ENCODE data around the gene EPHA7. TPM values are rescaled to one million over a fixed set of nuclear protein-coding genes. Genes with fewer than 3 reads are reported as not detected.

The EPHA7 gene
- total RNA-seq, 2 experiments from 2014 or later, result not detected

- no peaks in the 10 kb centered on the region for H3K9me3 ChIP-seq (ENCODE audit: control insufficient read depth in 1 of 2, insufficient read depth in 1 of 2, low read length in 2 of 2)
- TF ChIP-seq CTCF (IDR thresholded peaks at IDR 0.05), result no peak
- Mint-ChIP-seq H3K4me3 (no peak overlapping the region), H3K27me3 (no peaks in the 10 kb centered on the region), H3K36me3 (ENCODE audit: low read depth) (no peaks in the 10 kb centered on the region), H3K27ac (no peak overlapping the region), H3K4me1 (ENCODE audit: low read depth) (no peaks in the 10 kb centered on the region), H3K9me3 (peaks cover 7% of the 10 kb centered on the region)
- no peaks in the 10 kb centered on the region for H3K4me1 ChIP-seq (ENCODE audit: insufficient read depth, low read length)
- intact Hi-C loops (cut with DNase I, micrococcal nuclease), result no loop called here
- no peak for DNase-seq
- ChIA-PET POLR2A (no interaction called here), CTCF (no interaction called here)
- H3K27ac ChIP-seq (ENCODE audit: low read depth in 1 of 2, low read length in 2 of 2), result no peak overlapping the region
- H3K4me3 ChIP-seq (ENCODE audit: low read length), result no peak overlapping the region
- no peaks in the 10 kb centered on the region for H3K27me3 ChIP-seq (ENCODE audit: control insufficient read depth in 1 of 2, insufficient read depth in 2 of 2, low read length in 2 of 2)
- ATAC-seq (ENCODE audit: poor library complexity), result no peak
- no peaks in the 10 kb centered on the region for H3K36me3 ChIP-seq (ENCODE audit: insufficient read depth, low read length)
Measured at GRCh38 chr6:93300661-93301060, 118.7 kb downstream of the EPHA7 start.

GRCh38 chr6:93299622-93300021 is 119.7 kb downstream of the EPHA7 start:
- no peak overlapping the region for H3K27ac Mint-ChIP-seq
- H3K36me3 Mint-ChIP-seq (ENCODE audit: low read depth), result no peaks in the 10 kb centered on the region
- H3K27ac ChIP-seq (ENCODE audit: low read depth in 1 of 2, low read length in 2 of 2), result no peak overlapping the region
- no peaks in the 10 kb centered on the region for H3K4me1 Mint-ChIP-seq (ENCODE audit: low read depth)
- intact Hi-C loops (cut with DNase I, micrococcal nuclease), result no loop called here
- H3K4me1 ChIP-seq (ENCODE audit: insufficient read depth, low read length), result no peaks in the 10 kb centered on the region
- no peak for DNase-seq
- ChIA-PET POLR2A (no interaction called here), CTCF (interaction anchor here (1.2 kb wide), 1 partner anchor 20 kb away, joined by 3 read pairs; no protein-coding TSS in a partner anchor)
- H3K27me3 Mint-ChIP-seq, result no peaks in the 10 kb centered on the region
- ATAC-seq (ENCODE audit: poor library complexity), result no peak
- peaks cover 5% of the 10 kb centered on the region for H3K9me3 Mint-ChIP-seq
- no peaks in the 10 kb centered on the region for H3K27me3 ChIP-seq (ENCODE audit: control insufficient read depth in 1 of 2, insufficient read depth in 2 of 2, low read length in 2 of 2)
- TF ChIP-seq CTCF (IDR thresholded peaks at IDR 0.05), result no peak
- no peaks in the 10 kb centered on the region for H3K9me3 ChIP-seq (ENCODE audit: control insufficient read depth in 1 of 2, insufficient read depth in 1 of 2, low read length in 2 of 2)
- no peak overlapping the region for H3K4me3 Mint-ChIP-seq
- H3K4me3 ChIP-seq (ENCODE audit: low read length), result no peak overlapping the region
- no peaks in the 10 kb centered on the region for H3K36me3 ChIP-seq (ENCODE audit: insufficient read depth, low read length)

DNA sequence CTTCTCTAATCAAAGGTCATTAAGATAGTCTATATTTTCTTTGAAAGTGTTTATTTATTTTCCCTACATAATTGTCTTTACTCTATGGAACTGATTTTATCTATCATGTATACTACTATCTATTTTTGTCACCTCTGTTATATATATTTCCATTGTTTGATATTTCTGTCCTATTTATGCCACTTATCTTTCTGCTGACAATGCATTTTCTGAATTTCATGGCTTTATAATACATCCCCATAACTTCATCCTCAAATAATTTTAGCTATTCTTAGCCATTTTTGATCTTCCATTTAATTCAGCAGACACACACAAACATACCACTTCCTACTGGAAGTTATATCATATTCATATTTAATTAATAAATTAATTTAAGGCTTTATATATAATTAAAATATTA is 123.7 kb downstream of the EPHA7 start:
- peaks cover 0 to 4% of the 10 kb centered on the region in 2 experiments for H3K9me3 ChIP-seq (ENCODE audit: control insufficient read depth in 1 of 2, insufficient read depth in 1 of 2, low read length in 2 of 2)
- TF ChIP-seq CTCF (IDR thresholded peaks at IDR 0.05), result no peak
- H3K4me3 ChIP-seq (ENCODE audit: low read length), result no peak overlapping the region
- no peaks in the 10 kb centered on the region for H3K4me1 ChIP-seq (ENCODE audit: insufficient read depth, low read length)
- H3K27me3 ChIP-seq (ENCODE audit: control insufficient read depth in 1 of 2, insufficient read depth in 2 of 2, low read length in 2 of 2), result no peaks in the 10 kb centered on the region
- no peak overlapping the region for H3K27ac ChIP-seq (ENCODE audit: low read depth in 1 of 2, low read length in 2 of 2)
- DNase-seq (no peak), ATAC-seq (ENCODE audit: poor library complexity) (no peak)
- H3K4me1 Mint-ChIP-seq (ENCODE audit: low read depth), result no peaks in the 10 kb centered on the region
- no peaks in the 10 kb centered on the region for H3K36me3 ChIP-seq (ENCODE audit: insufficient read depth, low read length)
- H3K9me3 Mint-ChIP-seq, result peaks cover 4% of the 10 kb centered on the region
- intact Hi-C loops (cut with DNase I, micrococcal nuclease), result no loop called here
- ChIA-PET CTCF (no interaction called here), POLR2A (no interaction called here)
- no peak overlapping the region for H3K4me3 Mint-ChIP-seq
- H3K27ac Mint-ChIP-seq, result no peak overlapping the region
- no peaks in the 10 kb centered on the region for H3K27me3 Mint-ChIP-seq
- no peaks in the 10 kb centered on the region for H3K36me3 Mint-ChIP-seq (ENCODE audit: low read depth)

All from CD4-positive, alpha-beta T cell (primary cell).